ENCODE data around the gene CCDC141.

DNA sequence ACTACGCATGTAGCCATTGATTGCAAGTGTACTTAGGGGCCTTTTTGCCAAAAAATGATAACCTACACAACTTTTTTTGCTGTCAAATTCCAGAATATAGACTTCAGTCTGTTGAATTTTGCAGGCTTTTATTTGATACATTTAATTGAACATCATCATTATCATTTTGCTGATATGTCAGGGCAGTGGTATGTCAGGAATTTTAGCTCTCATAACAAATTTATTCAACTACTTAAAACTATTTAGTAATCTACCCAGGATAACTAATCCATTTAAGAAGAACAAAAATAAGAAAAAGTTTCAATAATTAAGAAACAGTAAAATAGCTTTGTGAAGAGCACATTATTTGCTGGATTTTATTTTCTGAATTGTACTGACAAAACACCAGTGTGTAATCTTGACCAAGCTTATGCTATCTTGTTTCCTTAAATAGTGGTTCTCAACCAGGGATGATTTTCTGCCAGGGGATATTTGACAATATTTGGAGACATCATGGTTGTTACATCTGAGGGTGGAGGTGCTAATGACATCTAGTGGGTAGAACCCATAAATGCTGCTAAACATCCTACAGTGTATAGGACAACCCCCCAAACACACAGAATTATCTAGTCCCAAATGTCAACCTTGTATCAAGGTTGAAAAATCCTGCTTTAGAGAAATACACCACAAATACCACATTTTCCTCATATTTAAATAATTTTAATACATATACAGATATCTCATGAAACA lies 230.6 kb downstream of the CCDC141 start:
- TF ChIP-seq, protein P1, sequence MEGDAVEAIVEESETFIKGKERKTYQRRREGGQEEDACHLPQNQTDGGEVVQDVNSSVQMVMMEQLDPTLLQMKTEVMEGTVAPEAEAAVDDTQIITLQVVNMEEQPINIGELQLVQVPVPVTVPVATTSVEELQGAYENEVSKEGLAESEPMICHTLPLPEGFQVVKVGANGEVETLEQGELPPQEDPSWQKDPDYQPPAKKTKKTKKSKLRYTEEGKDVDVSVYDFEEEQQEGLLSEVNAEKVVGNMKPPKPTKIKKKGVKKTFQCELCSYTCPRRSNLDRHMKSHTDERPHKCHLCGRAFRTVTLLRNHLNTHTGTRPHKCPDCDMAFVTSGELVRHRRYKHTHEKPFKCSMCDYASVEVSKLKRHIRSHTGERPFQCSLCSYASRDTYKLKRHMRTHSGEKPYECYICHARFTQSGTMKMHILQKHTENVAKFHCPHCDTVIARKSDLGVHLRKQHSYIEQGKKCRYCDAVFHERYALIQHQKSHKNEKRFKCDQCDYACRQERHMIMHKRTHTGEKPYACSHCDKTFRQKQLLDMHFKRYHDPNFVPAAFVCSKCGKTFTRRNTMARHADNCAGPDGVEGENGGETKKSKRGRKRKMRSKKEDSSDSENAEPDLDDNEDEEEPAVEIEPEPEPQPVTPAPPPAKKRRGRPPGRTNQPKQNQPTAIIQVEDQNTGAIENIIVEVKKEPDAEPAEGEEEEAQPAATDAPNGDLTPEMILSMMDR (IDR thresholded peaks at IDR 0.05; ENCODE audit: low read length), result peak; percentile 48
- no peak for TF ChIP-seq EZH2 (optimal IDR thresholded peaks at IDR 0.05; ENCODE audit: low read depth, low read length)

All from MM.1S (cell line).